GM12873 (cell line): Measurements from ENCODE around the gene RNF41.
A peak's percentile ranks its signal among the peaks of the same experiment; 100 is the strongest.

ENCODE experiments used
- TF ChIP-seq, protein P1 (sequence below): IDR thresholded peaks from 2 replicates; pipeline ENCODE4 v1.5.1; 2012; ENCODE audit warnings: low read depth, mild to moderate bottlenecking, moderate library complexity, low read length, control low read depth; ENCODE audit not compliant: insufficient read depth; ENCODE audit errors: missing control alignments

RNF41 gene

DNA sequence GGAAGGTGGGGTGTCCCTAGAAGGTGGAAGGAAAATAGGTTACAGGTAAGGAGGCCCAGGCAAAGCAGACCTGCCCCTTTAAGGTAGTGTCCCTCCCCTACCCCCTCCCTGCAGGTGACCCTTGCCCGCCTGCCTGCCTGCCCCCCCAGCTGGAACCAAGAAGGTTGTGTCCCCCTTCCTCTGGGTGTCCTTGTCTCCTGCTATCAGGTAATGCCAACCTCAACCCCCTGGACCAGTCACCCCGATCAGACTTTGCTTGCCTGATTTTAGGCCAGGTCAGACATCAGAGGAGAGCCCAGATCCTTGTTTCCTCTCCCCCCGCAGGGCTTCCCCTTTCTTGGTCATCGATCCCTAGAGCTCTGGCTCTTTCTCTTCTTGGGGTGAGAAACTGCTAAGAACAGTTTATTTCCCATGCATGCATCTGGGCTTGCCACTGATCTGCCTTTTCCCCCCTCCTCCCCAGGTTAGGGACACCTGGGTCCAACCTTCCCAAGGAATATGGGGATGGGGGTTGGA is 8.3 kb upstream of the RNF41 start, which contains the start of gene SLC39A5:
Gene SLC39A5 (plus strand): TSS at position 136 of the 516 bp plus-strand sequence. CDS start 1,224 bp downstream, outside the sequence.
- TF ChIP-seq, protein P1, sequence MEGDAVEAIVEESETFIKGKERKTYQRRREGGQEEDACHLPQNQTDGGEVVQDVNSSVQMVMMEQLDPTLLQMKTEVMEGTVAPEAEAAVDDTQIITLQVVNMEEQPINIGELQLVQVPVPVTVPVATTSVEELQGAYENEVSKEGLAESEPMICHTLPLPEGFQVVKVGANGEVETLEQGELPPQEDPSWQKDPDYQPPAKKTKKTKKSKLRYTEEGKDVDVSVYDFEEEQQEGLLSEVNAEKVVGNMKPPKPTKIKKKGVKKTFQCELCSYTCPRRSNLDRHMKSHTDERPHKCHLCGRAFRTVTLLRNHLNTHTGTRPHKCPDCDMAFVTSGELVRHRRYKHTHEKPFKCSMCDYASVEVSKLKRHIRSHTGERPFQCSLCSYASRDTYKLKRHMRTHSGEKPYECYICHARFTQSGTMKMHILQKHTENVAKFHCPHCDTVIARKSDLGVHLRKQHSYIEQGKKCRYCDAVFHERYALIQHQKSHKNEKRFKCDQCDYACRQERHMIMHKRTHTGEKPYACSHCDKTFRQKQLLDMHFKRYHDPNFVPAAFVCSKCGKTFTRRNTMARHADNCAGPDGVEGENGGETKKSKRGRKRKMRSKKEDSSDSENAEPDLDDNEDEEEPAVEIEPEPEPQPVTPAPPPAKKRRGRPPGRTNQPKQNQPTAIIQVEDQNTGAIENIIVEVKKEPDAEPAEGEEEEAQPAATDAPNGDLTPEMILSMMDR, result no peak

DNA sequence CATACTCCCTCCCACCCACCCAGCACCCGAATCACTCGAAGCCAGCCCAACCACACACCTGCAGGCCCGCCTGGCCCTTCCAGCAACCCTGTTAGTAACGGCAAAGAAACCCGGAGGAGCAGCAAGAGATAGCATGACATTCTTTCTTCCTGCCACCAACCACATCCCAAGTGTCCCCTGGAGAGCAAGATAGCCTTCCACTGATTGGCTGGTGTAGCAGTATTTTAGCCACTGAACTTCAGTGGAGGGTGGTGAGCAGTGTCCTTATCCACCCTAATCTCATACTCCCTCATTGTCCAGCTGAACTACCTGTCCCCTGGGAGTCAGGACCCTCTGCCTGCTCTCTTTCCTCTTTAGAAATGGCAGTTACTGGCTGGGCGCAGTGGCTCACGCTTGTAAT is 7.4 kb upstream of the RNF41 start:
- TF ChIP-seq, protein P1, result no peak

DNA sequence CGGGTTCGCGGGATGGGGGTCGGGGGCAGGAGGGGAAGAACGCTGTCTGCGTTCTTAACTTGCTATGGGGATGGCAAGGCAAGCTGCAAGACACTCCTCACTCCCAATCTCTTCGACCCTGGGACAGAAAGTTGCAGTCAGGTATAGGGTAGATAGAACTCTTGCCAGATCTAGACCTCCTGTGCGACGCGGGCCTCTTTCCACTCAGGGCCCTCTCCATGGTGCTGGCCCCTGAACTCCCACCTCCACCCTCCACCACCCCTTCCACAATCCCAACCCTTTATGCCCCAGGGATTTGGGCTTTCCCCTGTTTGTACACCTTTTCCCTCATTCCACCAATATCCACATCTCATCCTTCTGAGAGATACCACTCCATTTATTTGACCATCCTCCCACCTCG is 3.2 kb upstream of the RNF41 start:
- TF ChIP-seq, protein P1, result no peak

DNA sequence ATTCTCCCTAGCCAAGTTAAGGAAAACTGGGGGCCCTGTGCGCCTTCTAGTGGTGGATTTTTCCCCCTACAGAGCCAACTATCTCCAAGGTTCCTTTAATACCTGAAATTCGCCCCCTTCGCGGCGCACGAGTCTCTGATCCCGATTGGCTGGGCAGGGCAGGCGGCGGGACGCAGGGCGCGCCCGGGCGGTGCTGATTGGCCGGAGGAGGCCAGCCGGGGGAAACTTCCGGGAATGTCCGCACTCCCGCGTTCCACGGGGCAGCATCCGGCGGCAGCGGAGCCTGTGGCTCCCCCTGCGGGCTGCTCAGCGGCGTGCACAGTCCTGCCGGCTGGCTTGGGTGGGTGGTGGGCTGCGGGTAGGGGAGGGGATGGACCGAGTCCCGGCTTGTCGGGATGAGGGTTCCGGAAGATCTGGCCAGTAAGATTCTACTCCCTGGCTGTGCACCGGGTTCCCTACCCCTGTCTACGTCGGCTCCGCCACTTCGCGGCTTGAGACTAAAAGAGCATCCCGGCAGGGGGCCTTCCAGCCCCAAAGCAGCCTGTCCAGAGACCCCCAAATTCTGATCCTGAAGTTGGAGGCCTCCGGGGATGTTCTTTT is 2.5 kb upstream of the RNF41 start, which contains the start of gene NABP2:
Gene NABP2 (plus strand): TSS at position 241 of the 600 bp plus-strand sequence. CDS start 515 bp downstream, outside the sequence.
- TF ChIP-seq, protein P1, result peak; percentile 78

DNA sequence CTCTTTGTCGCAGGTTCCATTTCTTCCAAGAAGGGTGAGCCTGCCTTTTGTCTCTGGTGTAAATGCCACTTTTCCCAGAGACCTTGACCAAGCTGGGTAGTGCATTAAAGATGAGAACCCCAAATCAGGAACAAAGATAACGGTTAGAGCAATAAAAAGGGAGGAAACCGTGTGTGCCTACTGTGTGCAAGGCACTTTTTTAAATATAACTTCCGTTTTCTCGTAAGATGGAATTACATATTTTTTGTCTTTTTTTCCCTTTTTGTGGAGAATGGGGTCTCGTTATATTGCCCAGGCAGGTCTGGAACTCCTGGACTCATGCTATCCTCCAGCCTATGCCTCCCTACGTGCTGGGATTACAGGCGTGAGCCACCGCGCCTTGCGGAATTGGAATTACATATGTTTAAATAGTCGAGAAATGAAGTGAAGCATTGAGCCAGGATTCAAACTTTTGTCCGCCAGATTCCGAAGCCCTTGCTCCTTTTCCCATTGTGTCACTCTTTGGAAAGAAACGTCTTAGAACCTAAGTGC is 1.9 kb upstream of the RNF41 start:
- TF ChIP-seq, protein P1, result no peak

DNA sequence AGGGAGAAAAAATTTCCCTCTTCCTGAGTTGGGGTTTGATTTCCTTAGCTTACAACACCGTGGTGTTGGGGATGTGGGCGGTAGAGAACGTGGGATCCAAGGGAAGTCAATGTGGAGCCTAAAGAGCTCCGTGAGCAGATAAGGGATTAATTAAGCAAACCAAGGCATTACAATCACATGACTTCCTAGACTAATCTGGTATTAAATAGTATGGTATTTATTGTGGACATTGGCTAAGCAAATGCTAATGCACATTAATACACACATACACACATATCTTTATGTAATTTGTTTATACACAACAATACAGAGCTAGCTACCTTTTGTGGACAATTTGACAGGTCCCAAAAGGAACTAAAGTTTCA is 791 bp upstream of the RNF41 start:
- TF ChIP-seq, protein P1, result no peak

DNA sequence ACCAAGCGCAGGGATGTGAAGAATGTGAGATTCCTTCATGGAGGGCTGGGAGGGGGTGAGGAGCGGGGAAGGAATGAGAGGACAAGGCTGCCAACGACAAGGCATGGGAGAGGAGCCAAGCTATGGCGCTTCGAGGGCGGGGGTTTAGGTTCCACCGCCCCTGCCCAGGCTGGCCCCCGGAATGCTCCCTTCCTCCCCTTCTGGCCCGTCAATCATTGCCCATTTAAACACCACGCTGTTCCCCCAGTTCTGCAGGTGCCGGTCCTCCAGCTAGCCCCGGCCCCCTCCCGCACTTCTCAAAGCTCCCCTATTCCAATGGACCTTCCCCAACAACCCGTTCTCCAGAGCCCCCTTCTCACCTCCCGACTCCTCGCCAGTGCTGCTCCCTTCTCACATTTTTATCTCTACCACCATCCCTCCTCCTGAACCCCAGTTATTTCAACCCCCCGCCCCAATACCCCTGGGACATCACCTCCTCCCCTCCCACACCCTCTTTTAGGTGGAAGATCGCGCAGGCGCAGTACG is 428 bp downstream of the RNF41 start:
- TF ChIP-seq, protein P1, result no peak
